ENCODE measurements around the gene RSPH4A.
"Not testable (repeated sequence)": the region's sequence is repeated elsewhere in the genome, so short reads cannot be mapped to it uniquely, and the experiment has no call there.

Gene RSPH4A

GRCh38 chr6:116615937-116616736 lies at the start of gene RSPH4A:
RSPH4A (plus strand) TSS chr6:116616479; CDS start chr6:116616624, 145 bp downstream.
- no peak for DNase-seq (ENCODE audit: low read depth, low spot score)

- no peak for DNase-seq (ENCODE audit: low read depth, low spot score)
Measured at GRCh38 chr6:116568111-116568510, 48.2 kb upstream of the RSPH4A start.

- DNase-seq (ENCODE audit: low read depth, low spot score) = no peak
Measured at GRCh38 chr6:116568821-116569755, 47.2 kb upstream of the RSPH4A start.

GRCh38 chr6:116570856-116571682 lies 45.2 kb upstream of the RSPH4A start, which contains the start of gene RWDD1:
RWDD1 (plus strand) TSS chr6:116571504; CDS start chr6:116571583, 79 bp downstream.
- peak; percentile 96 for DNase-seq (ENCODE audit: low read depth, low spot score)

GRCh38 chr6:116571683-116572000 lies 44.6 kb upstream of the RSPH4A start:
- DNase-seq (ENCODE audit: low read depth, low spot score) = no peak

- DNase-seq (ENCODE audit: low read depth, low spot score) = no peak
Measured at GRCh38 chr6:116572162-116572561, 44.1 kb upstream of the RSPH4A start.

GRCh38 chr6:116575227-116575626 lies 41.1 kb upstream of the RSPH4A start:
- DNase-seq (ENCODE audit: low read depth, low spot score) = no peak

- DNase-seq (ENCODE audit: low read depth, low spot score) = no peak
Measured at GRCh38 chr6:116577486-116577885, 38.8 kb upstream of the RSPH4A start.

- DNase-seq (ENCODE audit: low read depth, low spot score) = no peak
Measured at GRCh38 chr6:116578335-116578734, 37.9 kb upstream of the RSPH4A start.

- no peak for DNase-seq (ENCODE audit: low read depth, low spot score)
Measured at GRCh38 chr6:116579143-116579542, 37.1 kb upstream of the RSPH4A start.

GRCh38 chr6:116580198-116580597 lies 36.1 kb upstream of the RSPH4A start:
- DNase-seq (ENCODE audit: low read depth, low spot score) = no peak

GRCh38 chr6:116586276-116586675 lies 30.0 kb upstream of the RSPH4A start:
- no peak for DNase-seq (ENCODE audit: low read depth, low spot score)

- no peak for DNase-seq (ENCODE audit: low read depth, low spot score)
Measured at GRCh38 chr6:116586738-116587137, 29.5 kb upstream of the RSPH4A start.

- DNase-seq (ENCODE audit: low read depth, low spot score) = no peak
Measured at GRCh38 chr6:116595247-116595646, 21.0 kb upstream of the RSPH4A start.

GRCh38 chr6:116596815-116597214 lies 19.5 kb upstream of the RSPH4A start:
- DNase-seq (ENCODE audit: low read depth, low spot score) = no peak

GRCh38 chr6:116603916-116604315 lies 12.4 kb upstream of the RSPH4A start:
- DNase-seq (ENCODE audit: low read depth, low spot score) = not testable (repeated sequence)

- not testable (repeated sequence) for DNase-seq (ENCODE audit: low read depth, low spot score)
Measured at GRCh38 chr6:116604868-116605267, 11.4 kb upstream of the RSPH4A start.

GRCh38 chr6:116605935-116606334 lies 10.3 kb upstream of the RSPH4A start:
- no peak for DNase-seq (ENCODE audit: low read depth, low spot score)

GRCh38 chr6:116611056-116611455 lies 5.2 kb upstream of the RSPH4A start:
- no peak for DNase-seq (ENCODE audit: low read depth, low spot score)

- DNase-seq (ENCODE audit: low read depth, low spot score) = no peak
Measured at GRCh38 chr6:116616737-116617053, 416 bp downstream of the RSPH4A start.

- no peak for DNase-seq (ENCODE audit: low read depth, low spot score)
Measured at GRCh38 chr6:116624036-116624805, 7.9 kb downstream of the RSPH4A start.
